ENCODE data around the gene ARHGAP25. TPM values are rescaled to one million over a fixed set of nuclear protein-coding genes. Genes with fewer than 3 reads are reported as not detected.

ARHGAP25 gene
- total RNA-seq, 2 donors from 2014 or later = 6.8 to 11.0 TPM

- ATAC-seq (no peak), DNase-seq (no peak)
- intact Hi-C loops (cut with DNase I) = loop anchor here in 1 of 2 donors (5.0 kb wide), 1 partner anchor 154 kb away; no protein-coding TSS in a partner anchor
Observed at GRCh38 chr2:68753318-68753717, 18.7 kb downstream of the ARHGAP25 start.

GRCh38 chr2:68755071-68755470 is 20.5 kb downstream of the ARHGAP25 start:
- peak in 1 of 2 donors; percentile 33 for ATAC-seq
- intact Hi-C loops (cut with DNase I) = no loop called here
- no peak for DNase-seq

GRCh38 chr2:68756178-68756577 is 21.6 kb downstream of the ARHGAP25 start:
- intact Hi-C loops (cut with DNase I) = no loop called here
- DNase-seq (no peak), ATAC-seq (no peak)

GRCh38 chr2:68757081-68757480 is 22.5 kb downstream of the ARHGAP25 start:
- ATAC-seq (no peak), DNase-seq (no peak)
- intact Hi-C loops (cut with DNase I) = no loop called here

- intact Hi-C loops (cut with DNase I) = no loop called here
- DNase-seq (no peak), ATAC-seq (no peak)
Observed at GRCh38 chr2:68762100-68762499, 27.5 kb downstream of the ARHGAP25 start.

GRCh38 chr2:68762665-68763064 is 28.1 kb downstream of the ARHGAP25 start:
- ATAC-seq = peak; percentile 16 to 68
- no peak for DNase-seq
- intact Hi-C loops (cut with DNase I) = no loop called here

- intact Hi-C loops (cut with DNase I) = no loop called here
- ATAC-seq = no peak
- DNase-seq = no peak
Observed at GRCh38 chr2:68764041-68764805, 29.6 kb downstream of the ARHGAP25 start.

GRCh38 chr2:68764806-68765311 is 30.2 kb downstream of the ARHGAP25 start:
- peak in 1 of 2 donors; percentile 9 for ATAC-seq
- DNase-seq = no peak
- intact Hi-C loops (cut with DNase I) = no loop called here

GRCh38 chr2:68765739-68766375 is 31.2 kb downstream of the ARHGAP25 start:
- no peak for DNase-seq

GRCh38 chr2:68766376-68766845 is 31.8 kb downstream of the ARHGAP25 start:
- intact Hi-C loops (cut with DNase I) = no loop called here
- ATAC-seq = peak; percentile 72 to 86
- peak; percentile 57 for DNase-seq

More at GRCh38 chr2:68765739-68766375, 31.2 kb downstream of the ARHGAP25 start:
- no peak for ATAC-seq
- intact Hi-C loops (cut with DNase I) = no loop called here

GRCh38 chr2:68767031-68767961 is 32.7 kb downstream of the ARHGAP25 start:
- DNase-seq (no peak), ATAC-seq (peak in 1 of 2 donors; percentile 28)
- intact Hi-C loops (cut with DNase I) = no loop called here

GRCh38 chr2:68767996-68768395 is 33.4 kb downstream of the ARHGAP25 start:
- no peak for DNase-seq
- no peak for ATAC-seq
- intact Hi-C loops (cut with DNase I) = no loop called here

GRCh38 chr2:68768461-68768860 is 33.9 kb downstream of the ARHGAP25 start:
- ATAC-seq = no peak
- intact Hi-C loops (cut with DNase I) = no loop called here
- DNase-seq = no peak

- no peak for ATAC-seq
- no peak for DNase-seq
- intact Hi-C loops (cut with DNase I) = no loop called here
Observed at GRCh38 chr2:68768951-68769350, 34.3 kb downstream of the ARHGAP25 start.

GRCh38 chr2:68769586-68770270 is 35.1 kb downstream of the ARHGAP25 start:
- intact Hi-C loops (cut with DNase I) = no loop called here
- no peak for ATAC-seq
- DNase-seq = no peak

GRCh38 chr2:68770271-68771111 is 35.9 kb downstream of the ARHGAP25 start:
- intact Hi-C loops (cut with DNase I) = no loop called here
- ATAC-seq = no peak
- no peak for DNase-seq

GRCh38 chr2:68771211-68771751 is 36.7 kb downstream of the ARHGAP25 start:
- peak; percentile 5 to 23 for ATAC-seq
- no peak for DNase-seq
- intact Hi-C loops (cut with DNase I) = no loop called here

GRCh38 chr2:68772109-68772508 is 37.5 kb downstream of the ARHGAP25 start:
- intact Hi-C loops (cut with DNase I) = no loop called here
- ATAC-seq (no peak), DNase-seq (no peak)
